G401.6 (cell line): ENCODE results near the gene PRKAB2.
"Not testable (repeated sequence)": the region's sequence is repeated elsewhere in the genome, so short reads cannot be mapped to it uniquely, and the experiment has no call there.

Source experiments
- FAIRE-seq: peaks from 2 replicates; lab custom pipeline; 2012; peaks lifted over from hg19 to GRCh38; lab: Jason Lieb, UNC

The PRKAB2 gene

GRCh38 chr1:147171399-147172167 is 687 bp downstream of the PRKAB2 start:
- no peak for FAIRE-seq

GRCh38 chr1:147169840-147170674 is 2.2 kb downstream of the PRKAB2 start:
- FAIRE-seq: no peak

- no peak for FAIRE-seq
Measured at GRCh38 chr1:147169171-147169570, 3.1 kb downstream of the PRKAB2 start.

- FAIRE-seq: no peak
Measured at GRCh38 chr1:147168626-147169058, 3.6 kb downstream of the PRKAB2 start.

- no peak for FAIRE-seq
Measured at GRCh38 chr1:147167365-147167764, 4.9 kb downstream of the PRKAB2 start.

GRCh38 chr1:147163019-147163418 is 9.3 kb downstream of the PRKAB2 start:
- FAIRE-seq: no peak

GRCh38 chr1:147162093-147162492 is 10.2 kb downstream of the PRKAB2 start:
- FAIRE-seq: no peak

- not testable (repeated sequence) for FAIRE-seq
Measured at GRCh38 chr1:147157116-147157515, 15.2 kb downstream of the PRKAB2 start.

- no peak for FAIRE-seq
Measured at GRCh38 chr1:147156642-147157041, 15.6 kb downstream of the PRKAB2 start.

GRCh38 chr1:147152772-147153171 is 19.5 kb downstream of the PRKAB2 start:
- no peak for FAIRE-seq

- FAIRE-seq: no peak
Measured at GRCh38 chr1:147151244-147151643, 21.0 kb downstream of the PRKAB2 start.

- FAIRE-seq: no peak
Measured at GRCh38 chr1:147142886-147143285, 29.4 kb downstream of the PRKAB2 start.

GRCh38 chr1:147130721-147131120 is 41.5 kb downstream of the PRKAB2 start:
- FAIRE-seq: not testable (repeated sequence)

- no peak for FAIRE-seq
Measured at GRCh38 chr1:147129116-147129873, 43.0 kb downstream of the PRKAB2 start.

- FAIRE-seq: no peak
Measured at GRCh38 chr1:147124266-147124665, 48.0 kb downstream of the PRKAB2 start.

- no peak for FAIRE-seq
Measured at GRCh38 chr1:147117109-147117508, 55.2 kb downstream of the PRKAB2 start.

- FAIRE-seq: no peak
Measured at GRCh38 chr1:147115496-147115895, 56.8 kb downstream of the PRKAB2 start.

GRCh38 chr1:147115079-147115478 is 57.2 kb downstream of the PRKAB2 start:
- not testable (repeated sequence) for FAIRE-seq

- FAIRE-seq: not testable (repeated sequence)
Measured at GRCh38 chr1:147114353-147114752, 57.9 kb downstream of the PRKAB2 start.

GRCh38 chr1:147111381-147112130 is 60.7 kb downstream of the PRKAB2 start:
- no peak for FAIRE-seq

GRCh38 chr1:147110872-147111271 is 61.4 kb downstream of the PRKAB2 start:
- FAIRE-seq: no peak

- FAIRE-seq: no peak
Measured at GRCh38 chr1:147110434-147110833, 61.8 kb downstream of the PRKAB2 start.
